Measurements from ENCODE around the gene GRK2. TPM values are rescaled to one million over a fixed set of nuclear protein-coding genes. Genes with fewer than 3 reads are reported as not detected.
A peak's percentile ranks its signal among the peaks of the same experiment; 100 is the strongest.

The GRK2 gene
- total and polyA plus RNA-seq, 2 of the 13 experiments (the other 11 are each of a cell fraction or from before 2014, with no cell fraction given), result 31.3 to 42.4 TPM

DNA sequence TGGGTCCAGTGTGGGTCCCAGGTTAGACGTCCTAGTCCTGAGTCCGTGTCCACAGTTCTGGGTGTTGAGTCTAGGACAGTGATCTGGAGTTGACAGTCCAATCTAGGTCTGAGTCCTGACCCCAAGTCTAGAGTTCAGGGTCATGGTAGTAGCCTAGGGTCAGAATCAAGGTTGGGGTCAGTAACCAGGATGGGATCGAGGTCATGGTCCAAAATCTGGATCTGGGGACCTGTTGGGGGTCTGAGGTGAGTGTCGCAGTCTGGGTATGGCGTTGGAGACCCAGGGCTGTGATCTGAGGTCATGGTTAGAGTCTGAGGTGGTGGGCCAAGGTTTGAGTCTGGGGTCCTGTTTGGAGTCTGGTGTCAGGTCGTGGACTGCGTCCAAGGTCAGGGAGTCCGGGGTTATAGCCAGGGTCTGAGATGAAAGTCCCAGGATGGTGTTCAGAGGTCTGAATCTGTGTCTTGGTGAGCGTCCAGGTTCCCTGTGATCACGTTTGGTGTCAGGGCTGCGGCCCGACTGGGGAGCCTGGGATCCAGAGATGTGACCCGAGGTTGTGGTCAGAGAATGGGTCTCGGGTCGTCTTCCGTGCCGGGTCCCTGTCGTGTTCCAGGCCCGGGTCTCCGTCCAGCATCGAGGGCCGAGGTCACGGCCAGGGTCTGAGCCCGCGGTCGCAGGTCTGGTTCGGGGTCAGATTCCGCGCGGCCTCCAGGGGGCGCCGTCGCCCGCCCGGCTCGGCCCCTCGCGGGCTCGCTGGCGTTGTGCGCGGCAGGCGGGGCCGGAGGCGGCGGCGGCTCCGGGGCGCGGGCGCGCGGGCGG lies 432 bp upstream of the GRK2 start (continued):
- TF ChIP-seq CEBPB (IDR thresholded peaks at IDR 0.05; ENCODE audit: borderline replicate concordance, low read depth, low read length) (no peak), POGZ (CRISPR knock-in tag; IDR thresholded peaks at IDR 0.05) (no peak), ERF (CRISPR knock-in tag; IDR thresholded peaks at IDR 0.05) (0 out of 2 replicates have a peak, but pooled peaks have one; percentile 19), NR2C2 (CRISPR knock-in tag; IDR thresholded peaks at IDR 0.05; ENCODE audit: borderline replicate concordance) (peak; percentile 58; the same call in 1 of the 2 replicates), SALL1 (CRISPR knock-in tag; IDR thresholded peaks at IDR 0.05) (peak; percentile 19; the same call in 1 of the 2 replicates), ZNF383 (CRISPR knock-in tag; IDR thresholded peaks at IDR 0.05; ENCODE audit: borderline replicate concordance) (no peak), ZBTB20 (CRISPR knock-in tag; IDR thresholded peaks at IDR 0.05; ENCODE audit: borderline replicate concordance, low read depth) (no peak), ZNF639 (CRISPR knock-in tag; conservative IDR thresholded peaks at IDR 0.05) (peak; percentile 72; the same call in 1 of the 2 replicates)

DNA sequence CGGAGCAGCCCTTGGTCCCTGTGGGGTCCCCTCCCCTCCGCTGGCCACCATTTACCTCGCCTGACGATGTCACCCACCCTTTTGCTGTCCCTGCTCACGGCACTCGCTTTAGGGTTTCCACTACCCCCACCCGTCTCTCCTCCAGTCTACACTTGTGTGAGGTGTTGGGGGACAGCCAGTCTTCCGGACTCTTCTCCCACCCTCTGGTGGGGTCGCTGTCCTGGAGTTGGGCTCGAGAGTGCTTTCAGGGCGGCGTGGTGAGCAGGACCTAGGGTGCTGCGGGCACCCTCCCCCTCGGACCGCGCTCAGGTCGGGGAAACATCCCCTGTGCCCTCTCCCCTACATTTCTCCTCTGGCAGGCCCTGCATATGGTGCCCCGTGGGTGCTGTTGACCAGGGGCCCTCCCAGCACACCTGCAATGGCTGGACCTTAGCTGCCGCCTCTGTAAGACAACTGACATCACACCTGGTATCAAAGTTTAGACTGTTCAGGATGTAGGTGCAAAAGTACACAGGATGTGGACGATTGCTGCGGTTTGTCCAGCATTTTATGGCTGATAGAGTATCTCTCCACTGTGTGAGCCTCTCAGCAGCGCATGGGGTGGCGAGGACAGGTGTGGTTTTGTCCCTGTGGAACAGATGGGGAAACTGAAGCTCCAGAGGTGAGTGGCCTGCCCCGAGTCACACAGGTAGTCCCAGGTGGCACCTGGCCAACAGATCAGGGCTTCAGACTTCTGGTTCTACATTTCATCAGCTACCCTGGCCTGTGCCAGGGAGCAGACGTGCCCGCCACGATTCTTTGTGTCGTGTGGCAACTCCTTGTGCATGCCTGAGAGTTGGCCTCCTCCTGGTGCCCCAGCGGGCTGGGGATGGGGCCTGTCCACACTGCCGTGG lies 1.2 kb downstream of the GRK2 start:
- BruUV-seq (replicated peaks), result TSS peak; percentile 55
- peaks cover 21% of the 10 kb centered on the region for H4K20me1 ChIP-seq (ENCODE audit: insufficient read depth, low read length)
- peaks cover 57% of the 10 kb centered on the region for H3K4me1 ChIP-seq (ENCODE audit: insufficient read depth, low read length)
- peaks cover 7 to 43% of the 10 kb centered on the region in 2 experiments for H3K36me3 ChIP-seq (replicated peaks in 1 of 2; ENCODE audit: control insufficient read depth in 1 of 2, insufficient read depth in 2 of 2, low read length in 2 of 2)
- DNase-seq (ENCODE audit: low spot score), result peak; percentile 61
- WGBS (ENCODE audit: low lambda C conversion rate), result 26% methylated on average over 25 of the region's 30 CpGs
- H3K27ac ChIP-seq (ENCODE audit: extremely low read length, insufficient read depth, low read length), result peak overlapping the region; percentile 77
- ChIA-PET CTCF (ENCODE audit: low intra/inter-chr PET ratio, low total read pairs) (interaction anchor here (2.4 kb wide), 1 partner anchor 50 kb away, joined by 25 read pairs; no protein-coding TSS in a partner anchor), POLR2A (interaction anchor here (1.0 to 4.5 kb wide), 5 partner anchors 10 to 87 kb away, joined by 3 to 19 read pairs (median 3); partner anchors contain the start of gene ANKRD13D)
- H3K27me3 ChIP-seq (ENCODE audit: control insufficient read depth in 1 of 2, insufficient read depth in 2 of 2, low read length in 2 of 2), result no peaks in the 10 kb centered on the region
- H3K4me3 ChIP-seq (replicated peaks in 1 of 3; ENCODE audit: insufficient read depth in 1 of 3, low read depth in 2 of 3, low read length in 3 of 3), result peak overlapping the region; percentile 93 to 98 (median 93)
- peak overlapping the region; percentile 90 for H3K4me2 ChIP-seq (ENCODE audit: low read depth, low read length)
- intact Hi-C loops (cut with micrococcal nuclease; ENCODE audit: unreplicated experiment), result loop anchor here (1.0 kb wide), 1 partner anchor 22 kb away; the partner anchor contains the start of gene ANKRD13D
- in situ Hi-C loops (cut with HindIII; ENCODE audit: extremely low pct_ligation_motif_present, low pct_unique_long_range_greater_than_20kb), result no loop called here
- no peak overlapping the region for H2AFZ ChIP-seq (ENCODE audit: low read length)
- peaks cover 56% of the 10 kb centered on the region for H3K79me2 ChIP-seq (ENCODE audit: insufficient read depth, low read length)
- H3K9me3 ChIP-seq (ENCODE audit: low read length), result no peaks in the 10 kb centered on the region
- peak; percentile 64 for FAIRE-seq
- peak overlapping the region; percentile 83 for H3K9ac ChIP-seq (ENCODE audit: insufficient read depth, low read depth, low read length)
- ATAC-seq, result peak; percentile 37
- TF ChIP-seq ZNF260 (CRISPR knock-in tag; IDR thresholded peaks at IDR 0.05; ENCODE audit: borderline replicate concordance, low read depth) (no peak), REL (CRISPR knock-in tag; conservative IDR thresholded peaks at IDR 0.05) (no peak), ZNF749 (CRISPR knock-in tag; IDR thresholded peaks at IDR 0.05; ENCODE audit: borderline replicate concordance) (no peak), SP4 (CRISPR knock-in tag; IDR thresholded peaks at IDR 0.05) (0 out of 2 replicates have a peak, but pooled peaks have one; percentile 34), TBP (CRISPR knock-in tag; IDR thresholded peaks at IDR 0.05) (no peak), PHF20 (CRISPR knock-in tag; IDR thresholded peaks at IDR 0.05) (no peak), ZBTB21 (CRISPR knock-in tag; IDR thresholded peaks at IDR 0.05) (no peak; the same call in 1 of the 2 replicates)
- TF ChIP-seq, protein P1, sequence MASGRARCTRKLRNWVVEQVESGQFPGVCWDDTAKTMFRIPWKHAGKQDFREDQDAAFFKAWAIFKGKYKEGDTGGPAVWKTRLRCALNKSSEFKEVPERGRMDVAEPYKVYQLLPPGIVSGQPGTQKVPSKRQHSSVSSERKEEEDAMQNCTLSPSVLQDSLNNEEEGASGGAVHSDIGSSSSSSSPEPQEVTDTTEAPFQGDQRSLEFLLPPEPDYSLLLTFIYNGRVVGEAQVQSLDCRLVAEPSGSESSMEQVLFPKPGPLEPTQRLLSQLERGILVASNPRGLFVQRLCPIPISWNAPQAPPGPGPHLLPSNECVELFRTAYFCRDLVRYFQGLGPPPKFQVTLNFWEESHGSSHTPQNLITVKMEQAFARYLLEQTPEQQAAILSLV (CRISPR knock-in tag; IDR thresholded peaks at IDR 0.05; ENCODE audit: borderline replicate concordance), result no peak
- TF ChIP-seq, protein P2, sequence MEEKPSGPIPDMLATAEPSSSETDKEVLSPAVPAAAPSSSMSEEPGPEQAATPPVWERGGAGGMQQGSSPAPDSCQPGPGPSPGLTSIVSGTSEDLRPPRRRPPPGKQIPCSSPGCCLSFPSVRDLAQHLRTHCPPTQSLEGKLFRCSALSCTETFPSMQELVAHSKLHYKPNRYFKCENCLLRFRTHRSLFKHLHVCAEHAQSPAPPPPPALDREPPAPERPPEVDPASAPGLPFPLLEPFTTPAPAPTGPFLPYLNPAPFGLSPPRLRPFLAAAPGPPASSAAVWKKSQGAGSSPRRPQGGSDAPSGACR (CRISPR knock-in tag; IDR thresholded peaks at IDR 0.05), result peak; percentile 48; the same call in 1 of the 2 replicates

All from HepG2 (cell line).